NCI-H82 treated with DMSO at 0.1 percent for 48 hours (cell line): ENCODE data around the gene LRP1B.
"Not testable (repeated sequence)": the region's sequence is repeated elsewhere in the genome, so short reads cannot be mapped to it uniquely, and the experiment has no call there.

Source experiments
- DNase-seq: peaks from one replicate; lab custom pipeline; 2025; ENCODE audit not compliant: unreplicated experiment; lab: John Stamatoyannopoulos, UW

LRP1B gene

GRCh38 chr2:140316345-140316744, 1814.5 kb downstream of the LRP1B start:
- no peak for DNase-seq

DNA sequence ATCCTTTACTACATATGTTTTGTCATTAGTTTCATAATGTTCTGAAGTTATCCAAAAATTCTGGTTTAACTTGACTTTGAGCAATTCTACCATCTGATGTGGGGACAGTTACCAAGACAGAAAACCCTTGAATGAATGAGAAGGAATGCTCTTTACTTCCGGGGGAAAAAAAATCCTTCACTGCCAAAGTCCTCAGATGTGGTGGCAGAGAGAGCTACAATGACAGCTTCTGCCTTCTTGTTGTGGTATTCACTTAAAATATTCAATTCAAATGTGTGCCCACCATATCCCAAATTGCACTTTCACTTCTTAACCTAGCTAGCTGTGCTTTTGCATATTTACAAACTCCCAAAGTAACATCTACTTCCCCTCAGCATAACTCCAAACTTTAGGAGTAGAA, 1818.9 kb downstream of the LRP1B start:
- no peak for DNase-seq

GRCh38 chr2:140308706-140309105, 1822.1 kb downstream of the LRP1B start:
- no peak for DNase-seq

DNA sequence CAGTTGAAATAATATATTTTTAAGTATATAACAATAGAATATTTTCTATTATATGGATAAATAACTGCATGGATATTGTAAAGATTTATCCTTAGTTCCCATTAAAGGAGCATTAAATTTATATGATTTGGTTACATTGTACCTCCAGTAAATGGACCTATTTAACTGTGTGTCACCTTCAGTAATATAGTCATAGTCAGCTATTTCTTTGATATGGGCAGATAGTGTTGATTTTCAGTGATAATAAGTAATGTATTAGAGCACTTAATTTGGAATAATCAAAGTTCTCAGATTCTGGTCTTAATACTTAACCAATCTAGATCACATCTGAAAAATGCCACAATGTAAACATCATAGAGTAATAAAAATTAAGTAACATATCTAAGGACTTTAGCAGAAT, 1823.3 kb downstream of the LRP1B start:
- DNase-seq = no peak

- DNase-seq = no peak
These were observed 1835.0 kb downstream of the LRP1B start for GRCh38 chr2:140295767-140296166.

DNA sequence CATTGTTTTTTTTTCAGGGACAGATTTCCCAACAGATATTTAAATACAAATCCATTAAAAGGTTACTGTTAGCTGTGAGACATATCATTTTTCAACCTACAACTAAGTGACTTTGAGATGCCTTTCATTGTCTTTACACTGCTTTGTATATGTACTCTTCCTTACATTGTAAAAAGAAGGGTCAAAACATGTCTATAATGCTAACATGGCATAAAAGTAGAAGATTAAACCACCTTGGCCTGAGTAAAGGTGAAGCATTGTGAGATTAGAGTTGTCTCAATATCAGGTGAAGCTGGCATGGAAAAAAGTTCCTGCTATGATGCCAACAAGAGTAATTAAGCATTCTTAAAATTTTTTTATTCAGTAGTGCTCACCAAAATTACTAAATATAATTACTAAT, 1842.1 kb downstream of the LRP1B start:
- no peak for DNase-seq

GRCh38 chr2:140288213-140288612, 1842.6 kb downstream of the LRP1B start:
- DNase-seq = no peak

GRCh38 chr2:140286377-140286776, 1844.4 kb downstream of the LRP1B start:
- DNase-seq = no peak

DNA sequence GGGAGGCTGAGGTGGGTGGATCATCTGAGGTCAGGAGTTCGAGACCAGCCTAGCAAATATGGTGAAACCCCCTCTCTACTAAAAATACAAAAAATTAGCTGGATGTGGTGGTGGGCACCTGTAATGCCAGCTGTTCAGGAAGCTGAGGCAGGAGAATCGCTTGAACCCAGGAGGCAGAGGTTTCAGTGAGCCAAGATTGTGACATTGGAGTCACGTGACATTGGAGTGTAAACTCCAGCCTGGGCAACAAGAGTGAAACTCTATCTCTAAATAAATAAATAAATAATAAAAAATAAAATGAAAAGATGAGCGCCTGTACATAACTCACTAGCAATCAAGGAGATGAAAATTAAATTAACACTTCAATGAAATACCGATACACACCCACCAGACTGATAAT, 1853.5 kb downstream of the LRP1B start:
- DNase-seq = not testable (repeated sequence)

- no peak for DNase-seq
These were observed 1854.2 kb downstream of the LRP1B start for GRCh38 chr2:140276661-140277060.

GRCh38 chr2:140275427-140275826, 1855.4 kb downstream of the LRP1B start:
- no peak for DNase-seq

GRCh38 chr2:140274891-140275290, 1855.9 kb downstream of the LRP1B start:
- no peak for DNase-seq

GRCh38 chr2:140273958-140274357, 1856.9 kb downstream of the LRP1B start:
- DNase-seq = no peak

DNA sequence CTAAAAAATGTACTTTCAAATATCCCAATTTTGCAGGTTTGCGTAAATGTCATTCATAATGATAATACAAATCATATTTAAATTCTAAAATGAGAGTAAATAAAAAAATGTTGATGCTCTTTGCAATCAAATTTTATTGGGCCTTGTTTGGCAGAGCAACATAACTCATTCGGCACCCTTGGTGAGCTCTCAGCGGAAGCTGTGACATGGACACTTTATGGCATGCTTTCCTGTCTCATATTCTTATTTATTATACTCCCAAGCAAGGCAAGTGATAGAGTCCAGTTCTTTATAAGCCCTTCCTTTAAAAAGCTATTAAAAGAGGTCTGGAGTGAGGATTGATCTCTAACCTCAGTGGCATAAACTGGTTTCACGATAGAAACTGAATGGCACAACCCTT, 1857.4 kb downstream of the LRP1B start:
- DNase-seq = no peak

GRCh38 chr2:140270224-140270623, 1860.6 kb downstream of the LRP1B start:
- no peak for DNase-seq

DNA sequence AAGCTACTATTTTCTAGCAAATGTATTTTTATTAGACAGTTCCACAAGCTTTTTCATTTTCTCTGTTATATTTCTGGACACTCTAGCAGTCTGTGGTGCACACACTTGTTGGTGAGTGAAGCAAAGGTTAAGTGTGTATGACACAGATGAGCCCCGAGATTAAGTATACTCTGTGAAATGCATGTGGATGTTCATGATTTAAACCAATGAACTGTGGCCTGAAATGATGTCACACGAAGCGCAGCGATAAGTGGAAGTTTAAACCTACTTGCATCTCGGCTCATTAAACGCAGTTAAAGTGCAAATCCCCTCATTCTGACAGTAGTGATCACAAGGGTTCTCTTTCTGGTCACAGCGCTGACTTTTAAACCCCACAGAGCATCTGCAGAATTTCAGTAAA, 1861.8 kb downstream of the LRP1B start:
- no peak for DNase-seq

DNA sequence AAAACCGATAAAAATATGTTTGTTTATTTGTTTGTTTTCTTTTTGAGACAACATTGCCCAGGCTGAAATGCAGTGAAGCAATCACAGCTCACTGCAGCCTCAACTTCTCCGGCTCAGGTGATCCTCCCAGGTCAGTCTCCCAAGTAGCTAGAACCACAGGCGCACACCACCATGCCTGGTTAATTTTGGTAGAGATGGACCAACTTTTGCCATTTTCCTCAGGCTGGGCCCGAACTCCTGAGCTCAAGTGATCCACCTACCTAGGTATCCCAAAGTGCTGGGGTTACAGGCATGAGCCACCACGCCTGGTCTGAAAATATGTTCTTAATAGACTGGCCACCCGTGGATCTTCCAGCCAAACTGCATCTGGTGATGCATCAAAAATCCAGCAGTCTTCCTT, 1867.9 kb downstream of the LRP1B start:
- DNase-seq = no peak

DNA sequence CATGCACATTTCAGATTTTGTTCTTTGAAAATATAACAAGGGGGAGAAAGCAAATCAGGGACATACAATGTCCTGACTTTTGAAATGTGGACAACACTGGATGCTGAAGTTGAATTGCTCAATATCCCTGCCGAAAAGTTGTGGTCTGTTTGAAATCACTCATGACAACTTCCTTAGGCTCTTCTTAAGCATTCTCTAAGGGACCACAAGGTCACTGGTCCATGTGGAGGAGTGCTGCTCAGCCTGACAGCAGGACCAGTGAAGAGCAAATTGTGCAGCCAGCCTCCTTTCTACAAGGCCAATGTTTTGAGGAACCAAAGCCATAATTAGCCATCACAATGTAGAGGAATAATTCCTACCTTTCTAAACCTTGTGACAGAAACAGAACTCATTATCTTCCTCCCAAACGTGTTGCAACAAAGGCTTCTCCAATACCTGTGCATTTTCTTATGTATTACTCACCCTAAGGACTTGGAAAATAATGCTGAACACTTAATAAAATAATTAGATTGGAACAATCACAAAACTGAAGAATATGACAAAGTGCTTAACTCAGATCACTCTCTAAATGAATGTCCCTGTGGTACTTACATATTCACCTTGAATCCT, 1873.0 kb downstream of the LRP1B start:
- DNase-seq = no peak

GRCh38 chr2:140256080-140256479, 1874.7 kb downstream of the LRP1B start:
- no peak for DNase-seq

DNA sequence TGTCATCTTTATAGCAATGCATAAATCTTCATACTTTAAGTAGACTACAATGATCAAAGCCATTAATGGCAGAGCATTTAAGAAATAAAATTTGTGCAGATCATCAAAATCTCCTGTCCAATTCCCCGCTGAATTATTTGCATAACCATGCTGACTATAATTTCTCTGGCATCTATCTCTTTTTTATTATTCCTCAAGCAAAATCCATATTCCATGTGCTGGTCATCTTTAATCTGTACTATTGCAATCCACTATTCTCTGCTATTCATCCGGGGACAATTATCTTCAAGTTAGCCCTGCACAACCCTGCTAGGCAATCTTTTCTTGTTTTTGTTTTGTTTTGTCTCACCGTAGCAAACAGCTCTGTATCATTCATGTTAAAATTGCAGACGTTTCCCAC, 1881.0 kb downstream of the LRP1B start:
- DNase-seq = no peak

DNA sequence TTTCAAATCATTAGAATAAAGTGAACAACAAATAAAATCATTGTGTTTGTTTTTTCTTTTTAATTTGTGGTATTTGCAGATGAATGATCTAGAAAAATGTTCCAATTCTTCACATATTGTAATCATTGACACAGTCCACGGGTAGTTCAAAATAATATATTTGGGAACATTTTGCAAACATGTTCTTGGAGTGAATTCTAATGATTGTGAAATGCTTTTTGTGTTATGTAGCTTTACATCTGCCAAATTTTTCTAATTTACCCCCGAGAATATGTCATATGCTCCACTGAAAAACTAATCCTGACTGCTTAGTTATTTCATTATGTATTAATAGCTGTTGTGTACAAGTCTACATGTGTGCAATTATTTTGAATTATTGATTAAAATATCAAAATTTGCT, 1882.2 kb downstream of the LRP1B start:
- DNase-seq = no peak

GRCh38 chr2:140247451-140248195, 1883.2 kb downstream of the LRP1B start:
- no peak for DNase-seq

GRCh38 chr2:140246957-140247356, 1883.9 kb downstream of the LRP1B start:
- DNase-seq = no peak
